Lower lobe of right lung (tissue), 2 donors: ENCODE measurements around the gene PPP2R5A. TPM values are rescaled to one million over a fixed set of nuclear protein-coding genes. Genes with fewer than 3 reads are reported as not detected.

Experiments used
- ATAC-seq, 2 donors: fragments of 200-7000 bp; cut with Tn5 transposase; one replicate each; pipeline ENCODE4 v1.9.1; 2020 to 2022; ENCODE audit warnings: mild to moderate bottlenecking in 2 of 2, moderate library complexity in 2 of 2
- DNase-seq: peaks from one replicate; pipeline ENCODE4 v3.0.0-alpha.2; 2020
- H3K27ac ChIP-seq: fragments of 200-600 bp; one replicate; pipeline ENCODE4 v1.8.0; 2022
- H3K27me3 ChIP-seq: fragments of 200-600 bp; one replicate; pipeline ENCODE4 v1.8.0; 2022; ENCODE audit warnings: low read depth
- H3K36me3 ChIP-seq: fragments of 200-600 bp; one replicate; pipeline ENCODE4 v1.8.0; 2022; ENCODE audit warnings: mild to moderate bottlenecking
- H3K4me1 ChIP-seq: fragments of 200-600 bp; one replicate; pipeline ENCODE4 v1.8.0; 2022
- H3K4me3 ChIP-seq: fragments of 200-600 bp; one replicate; pipeline ENCODE4 v1.8.0; 2022; ENCODE audit warnings: mild to moderate bottlenecking
- H3K9me3 ChIP-seq: fragments of 200-600 bp; one replicate; pipeline ENCODE4 v1.8.0; 2022
- CTCF ChIP-seq: fragments of 200-600 bp; IDR thresholded peaks from one replicate; pipeline ENCODE4 v1.8.0; 2022; ENCODE audit warnings: antibody characterized with exemption, mild to moderate bottlenecking
- intact Hi-C: fragments of 100-400 bp; cut with DNase I; formaldehyde crosslinking; loops from one replicate; pipeline ENCODE4 v1.11.0; 2022
- total RNA-seq: library from RNA; stranded (reverse); fragmentation: NEBNext Ultra II Directional; extraction: Animal tissue kit (Norgen Biotek cat#: 25700); gene quantifications from one replicate; pipeline ENCODE4 v1.2.1, GENCODE V29; 2021
- donor health status: DM: no; HTN: yes; CAD: no; lungs with severe emphysema.

PPP2R5A gene
- total RNA-seq, 1 donor from 2014 or later, result 91.5 TPM

DNA sequence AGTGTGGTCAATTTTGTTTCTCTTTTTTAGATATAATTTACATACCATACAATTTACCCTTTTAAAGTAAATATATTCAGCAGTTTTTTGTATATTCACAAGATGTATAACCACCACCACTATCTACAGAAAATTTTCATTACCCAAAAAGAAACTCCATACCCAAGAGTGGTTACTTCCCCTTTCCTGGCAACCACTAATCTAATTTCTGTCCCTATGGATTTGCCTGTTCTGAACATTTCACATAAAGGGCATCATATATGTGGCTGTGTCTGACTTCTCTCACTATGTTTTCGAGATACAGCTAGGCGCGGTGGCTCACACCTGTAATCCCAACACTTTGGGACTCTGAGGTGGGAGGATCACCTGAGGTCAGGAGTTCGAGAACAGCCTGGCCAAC is 115.8 kb downstream of the PPP2R5A start:
- ATAC-seq, result no peak
- no peaks in the 10 kb centered on the region for H3K4me1 ChIP-seq
- no peak overlapping the region for H3K27ac ChIP-seq
- H3K4me3 ChIP-seq, result no peak overlapping the region
- peaks cover 13% of the 10 kb centered on the region for H3K9me3 ChIP-seq
- H3K27me3 ChIP-seq, result no peaks in the 10 kb centered on the region
- peaks cover 3% of the 10 kb centered on the region for H3K36me3 ChIP-seq
- DNase-seq, result no peak
- intact Hi-C loops, result no loop called here
- TF ChIP-seq CTCF, result no peak

- Histone ChIP-seq H3K4me3 (no peak overlapping the region), H3K27ac (no peak overlapping the region), H3K27me3 (no peaks in the 10 kb centered on the region), H3K4me1 (no peaks in the 10 kb centered on the region), H3K36me3 (peaks cover 7% of the 10 kb centered on the region), H3K9me3 (peaks cover 3% of the 10 kb centered on the region)
- TF ChIP-seq CTCF, result no peak
- no peak for ATAC-seq
- intact Hi-C loops, result no loop called here
- no peak for DNase-seq
These were observed 116.8 kb downstream of the PPP2R5A start for GRCh38 chr1:212401838-212402582.

- no peaks in the 10 kb centered on the region for H3K4me1 ChIP-seq
- peaks cover 12% of the 10 kb centered on the region for H3K36me3 ChIP-seq
- TF ChIP-seq CTCF, result no peak
- intact Hi-C loops, result no loop called here
- DNase-seq, result no peak
- H3K27ac ChIP-seq, result no peak overlapping the region
- H3K9me3 ChIP-seq, result no peaks in the 10 kb centered on the region
- no peaks in the 10 kb centered on the region for H3K27me3 ChIP-seq
- no peak for ATAC-seq
- no peak overlapping the region for H3K4me3 ChIP-seq
These were observed 117.6 kb downstream of the PPP2R5A start for GRCh38 chr1:212402666-212403321.

DNA sequence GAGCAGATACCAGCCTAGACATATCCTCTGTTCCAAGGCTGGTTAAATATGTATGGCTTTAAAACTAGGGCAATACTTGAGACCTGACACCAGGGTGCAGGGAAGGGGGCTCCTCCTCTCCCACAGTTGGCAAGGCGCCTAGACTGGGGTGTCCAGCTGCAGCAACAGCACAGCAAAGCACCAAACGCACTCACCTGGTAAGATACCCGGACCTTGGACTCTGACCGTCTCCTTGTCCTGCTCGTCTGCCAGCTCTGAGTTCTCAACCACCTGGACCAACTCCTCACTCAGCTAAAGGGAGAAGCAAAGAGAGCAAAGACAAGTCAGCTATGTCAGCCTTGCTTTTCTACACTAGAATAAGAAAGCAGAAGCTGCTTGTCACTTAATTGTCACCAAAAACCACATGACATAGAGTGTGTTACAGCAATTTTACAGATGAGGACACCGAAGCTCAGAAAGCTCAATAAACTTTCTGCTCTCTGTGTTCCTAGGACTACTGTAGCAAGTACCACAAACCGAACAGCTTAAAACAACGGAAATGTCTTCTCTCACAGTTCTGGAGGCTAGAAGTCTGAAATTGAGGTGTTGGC is 125.1 kb downstream of the PPP2R5A start:
- DNase-seq (no peak), ATAC-seq (no peak)
- Histone ChIP-seq H3K27ac (no peak overlapping the region), H3K4me1 (peaks cover 15% of the 10 kb centered on the region), H3K36me3 (peaks cover 36% of the 10 kb centered on the region), H3K27me3 (no peaks in the 10 kb centered on the region), H3K4me3 (no peak overlapping the region), H3K9me3 (no peaks in the 10 kb centered on the region)
- intact Hi-C loops, result no loop called here
- no peak for TF ChIP-seq CTCF

Other genes with a start within 250 kb of the PPP2R5A start
- 17.1 TPM for gene INTS7, start 249.9 kb upstream of the PPP2R5A start, total RNA-seq
- 3.9 TPM for gene DTL, start 249.7 kb upstream of the PPP2R5A start, total RNA-seq
- gene PACC1, start 129.5 kb downstream of the PPP2R5A start, total RNA-seq, result 9.8 TPM
- 42.3 TPM for gene NENF, start 147.5 kb downstream of the PPP2R5A start, total RNA-seq